DOHH2 (cell line): Measurements from ENCODE around the gene USP30.

Experiments used
- EZH2phosphoT487 ChIP-seq: fragments of 200-600 bp; sonication (generic); IDR thresholded peaks from 2 replicates; pipeline ENCODE4 v1.6.1; 2017; ENCODE audit warnings: borderline replicate concordance, mild to moderate bottlenecking, antibody characterized with exemption, low read length, moderate library complexity, mixed read lengths
- TF ChIP-seq, protein P1 (sequence below): fragments of 200-600 bp; sonication (generic); IDR thresholded peaks from one replicate; pipeline ENCODE4 v1.5.1; 2014; ENCODE audit warnings: antibody characterized with exemption, mild to moderate bottlenecking, low read depth, low read length; ENCODE audit not compliant: poor library complexity, severe bottlenecking

DNA sequence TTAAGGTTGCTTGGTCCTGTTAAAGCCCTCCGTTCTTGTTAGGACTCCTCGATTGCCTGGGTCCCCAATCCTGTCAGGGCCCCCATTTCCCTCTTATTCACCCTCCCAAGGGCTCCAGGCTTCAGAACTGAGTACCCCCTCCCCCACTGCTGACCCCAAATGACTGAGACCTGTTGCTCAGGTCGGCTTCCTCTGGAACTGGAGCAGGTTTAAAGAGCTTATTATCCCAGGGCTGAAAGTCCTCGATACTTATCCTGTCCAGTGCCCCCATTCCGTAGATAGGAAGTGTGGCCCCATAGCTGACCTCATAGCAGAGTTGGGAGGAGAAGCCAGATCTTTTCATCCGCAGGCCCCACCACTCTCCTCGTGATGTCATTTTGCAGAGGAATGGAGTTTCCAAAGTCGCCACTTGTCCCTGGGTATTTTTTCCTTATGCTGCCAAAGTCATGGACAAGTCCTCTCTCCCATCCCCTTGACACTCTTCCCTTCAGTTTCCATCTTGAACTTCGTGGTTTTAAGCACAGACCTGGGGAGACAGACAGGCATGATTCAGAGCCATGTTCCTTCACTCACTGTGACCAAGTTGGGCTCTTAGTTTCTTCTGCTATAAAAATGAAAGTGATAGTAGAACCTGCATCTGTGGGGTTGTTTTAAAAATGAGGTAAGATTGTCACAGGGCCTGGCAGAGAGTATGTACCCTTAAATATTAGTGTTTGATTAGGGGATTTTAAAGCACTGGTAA lies 1.2 kb downstream of the USP30 start:
- TF ChIP-seq, protein P1, sequence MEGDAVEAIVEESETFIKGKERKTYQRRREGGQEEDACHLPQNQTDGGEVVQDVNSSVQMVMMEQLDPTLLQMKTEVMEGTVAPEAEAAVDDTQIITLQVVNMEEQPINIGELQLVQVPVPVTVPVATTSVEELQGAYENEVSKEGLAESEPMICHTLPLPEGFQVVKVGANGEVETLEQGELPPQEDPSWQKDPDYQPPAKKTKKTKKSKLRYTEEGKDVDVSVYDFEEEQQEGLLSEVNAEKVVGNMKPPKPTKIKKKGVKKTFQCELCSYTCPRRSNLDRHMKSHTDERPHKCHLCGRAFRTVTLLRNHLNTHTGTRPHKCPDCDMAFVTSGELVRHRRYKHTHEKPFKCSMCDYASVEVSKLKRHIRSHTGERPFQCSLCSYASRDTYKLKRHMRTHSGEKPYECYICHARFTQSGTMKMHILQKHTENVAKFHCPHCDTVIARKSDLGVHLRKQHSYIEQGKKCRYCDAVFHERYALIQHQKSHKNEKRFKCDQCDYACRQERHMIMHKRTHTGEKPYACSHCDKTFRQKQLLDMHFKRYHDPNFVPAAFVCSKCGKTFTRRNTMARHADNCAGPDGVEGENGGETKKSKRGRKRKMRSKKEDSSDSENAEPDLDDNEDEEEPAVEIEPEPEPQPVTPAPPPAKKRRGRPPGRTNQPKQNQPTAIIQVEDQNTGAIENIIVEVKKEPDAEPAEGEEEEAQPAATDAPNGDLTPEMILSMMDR: no peak
- no peak for TF ChIP-seq EZH2phosphoT487
